Left ventricle myocardium superior (tissue), 1 donor: ENCODE results near the gene GNG11. TPM values are rescaled to one million over a fixed set of nuclear protein-coding genes. Genes with fewer than 3 reads are reported as not detected.

Experiments used
- ATAC-seq: fragments of 200-7000 bp; cut with Tn5 transposase; one replicate; pipeline ENCODE4 v1.9.1; 2020; ENCODE audit warnings: mild to moderate bottlenecking, moderate library complexity
- DNase-seq: peaks from one replicate; pipeline ENCODE4 v3.0.0-alpha.2; 2020
- intact Hi-C: fragments of 100-400 bp; cut with micrococcal nuclease; formaldehyde crosslinking; loops from one replicate; pipeline ENCODE4 v1.11.0; 2022
- total RNA-seq: library from RNA; stranded (reverse); fragmentation: NEBNext Ultra II Directional; extraction: Animal tissue kit (Norgen Biotek cat#: 25700); gene quantifications from one replicate; pipeline ENCODE4 v1.2.1, GENCODE V29; 2021
- donor health status: DM: no; HTN: yes; CAD: no; lungs with severe emphysema.

GNG11 gene
- total RNA-seq, 1 donor from 2014 or later = 20.3 TPM

- intact Hi-C loops = no loop called here
- DNase-seq (no peak), ATAC-seq (no peak)
These were observed 55.8 kb downstream of the GNG11 start for GRCh38 chr7:93977211-93977950.

Other genes starting within 250 kb of the GNG11 start
- 1.4 TPM for gene TFPI2, start 31.0 kb upstream of the GNG11 start, total RNA-seq
- not detected for gene GNGT1, start 15.2 kb upstream of the GNG11 start, total RNA-seq
- gene BET1, start 82.6 kb downstream of the GNG11 start, total RNA-seq = 14.6 TPM